HUES6 (cell line): ENCODE results near the gene EHMT1.
A peak's percentile ranks its signal among the peaks of the same experiment; 100 is the strongest.

Experiments
- H3K27ac ChIP-seq: 2 replicates; pipeline ENCODE4 v1.7.0; 2013; ENCODE audit warnings: low read depth, mild to moderate bottlenecking, low read length, inconsistent platforms
- H3K27me3 ChIP-seq: 2 replicates; pipeline ENCODE4 v1.6.1; 2013; ENCODE audit warnings: low read length; ENCODE audit not compliant: control insufficient read depth, insufficient read depth
- H3K36me3 ChIP-seq: 2 replicates; pipeline ENCODE4 v1.6.1; 2013; ENCODE audit warnings: low read length; ENCODE audit not compliant: control insufficient read depth, insufficient read depth
- H3K4me1 ChIP-seq: 2 replicates; pipeline ENCODE4 v1.6.1; 2013; ENCODE audit warnings: low read length; ENCODE audit not compliant: control insufficient read depth, insufficient read depth
- H3K4me3 ChIP-seq: 2 replicates; pipeline ENCODE4 v1.5.1; 2013; ENCODE audit warnings: low read depth, low read length
- H3K9ac ChIP-seq: one replicate; pipeline ENCODE4 v1.6.1; 2013; ENCODE audit warnings: mild to moderate bottlenecking, low read length
- H3K9me3 ChIP-seq: 2 replicates; pipeline ENCODE4 v1.6.1; 2013; ENCODE audit warnings: low read depth, low read length; ENCODE audit not compliant: control insufficient read depth, insufficient read depth

The EHMT1 gene

GRCh38 chr9:137649553-137649952 is 30.7 kb downstream of the EHMT1 start:
- Histone ChIP-seq H3K4me3 (no peak overlapping the region), H3K27ac (no peak overlapping the region), H3K36me3 (peaks cover 23% of the 10 kb centered on the region), H3K9me3 (no peaks in the 10 kb centered on the region), H3K27me3 (no peaks in the 10 kb centered on the region), H3K4me1 (peaks cover 4% of the 10 kb centered on the region), H3K9ac (no peak overlapping the region)

- H3K27me3 ChIP-seq, result no peaks in the 10 kb centered on the region
- no peak overlapping the region for H3K4me3 ChIP-seq
- peaks cover 4% of the 10 kb centered on the region for H3K4me1 ChIP-seq
- no peaks in the 10 kb centered on the region for H3K9me3 ChIP-seq
- H3K27ac ChIP-seq, result no peak overlapping the region
- peaks cover 27% of the 10 kb centered on the region for H3K36me3 ChIP-seq
- no peak overlapping the region for H3K9ac ChIP-seq
Measured at GRCh38 chr9:137650259-137650658, 31.5 kb downstream of the EHMT1 start.

GRCh38 chr9:137650779-137651178 is 32.0 kb downstream of the EHMT1 start:
- Histone ChIP-seq H3K36me3 (peaks cover 27% of the 10 kb centered on the region), H3K4me3 (no peak overlapping the region), H3K27ac (no peak overlapping the region), H3K4me1 (peaks cover 4% of the 10 kb centered on the region), H3K27me3 (no peaks in the 10 kb centered on the region), H3K9me3 (no peaks in the 10 kb centered on the region), H3K9ac (no peak overlapping the region)

- Histone ChIP-seq H3K9me3 (no peaks in the 10 kb centered on the region), H3K27ac (no peak overlapping the region), H3K9ac (no peak overlapping the region), H3K36me3 (peaks cover 15% of the 10 kb centered on the region), H3K27me3 (no peaks in the 10 kb centered on the region), H3K4me1 (no peaks in the 10 kb centered on the region; the same call in 1 of the 2 replicates), H3K4me3 (no peak overlapping the region)
Measured at GRCh38 chr9:137656416-137656815, 37.6 kb downstream of the EHMT1 start.

- Histone ChIP-seq H3K4me3 (no peak overlapping the region), H3K27me3 (no peaks in the 10 kb centered on the region), H3K27ac (no peak overlapping the region), H3K4me1 (no peaks in the 10 kb centered on the region; the same call in 1 of the 2 replicates), H3K36me3 (peaks cover 8% of the 10 kb centered on the region), H3K9me3 (no peaks in the 10 kb centered on the region), H3K9ac (no peak overlapping the region)
Measured at GRCh38 chr9:137657606-137658005, 38.8 kb downstream of the EHMT1 start.

- Histone ChIP-seq H3K4me1 (peaks cover 8% of the 10 kb centered on the region), H3K27me3 (no peaks in the 10 kb centered on the region), H3K36me3 (peaks cover 4% of the 10 kb centered on the region), H3K9me3 (no peaks in the 10 kb centered on the region), H3K27ac (no peak overlapping the region), H3K9ac (no peak overlapping the region), H3K4me3 (no peak overlapping the region)
Measured at GRCh38 chr9:137658781-137659180, 40.0 kb downstream of the EHMT1 start.

- H3K9ac ChIP-seq, result no peak overlapping the region
- H3K9me3 ChIP-seq, result no peaks in the 10 kb centered on the region
- H3K4me3 ChIP-seq, result no peak overlapping the region
- no peaks in the 10 kb centered on the region for H3K27me3 ChIP-seq
- H3K4me1 ChIP-seq, result peaks cover 22% of the 10 kb centered on the region
- H3K27ac ChIP-seq, result no peak overlapping the region
- H3K36me3 ChIP-seq, result no peaks in the 10 kb centered on the region; the same call in 1 of the 2 replicates
Measured at GRCh38 chr9:137660144-137660543, 41.3 kb downstream of the EHMT1 start.

GRCh38 chr9:137663584-137663983 is 44.8 kb downstream of the EHMT1 start:
- H3K4me3 ChIP-seq, result no peak overlapping the region
- no peaks in the 10 kb centered on the region for H3K27me3 ChIP-seq
- H3K9ac ChIP-seq, result no peak overlapping the region
- no peak overlapping the region for H3K27ac ChIP-seq
- no peaks in the 10 kb centered on the region for H3K36me3 ChIP-seq
- peaks cover 56% of the 10 kb centered on the region for H3K4me1 ChIP-seq
- no peaks in the 10 kb centered on the region for H3K9me3 ChIP-seq

- peaks cover 4% of the 10 kb centered on the region for H3K36me3 ChIP-seq
- no peak overlapping the region for H3K27ac ChIP-seq
- no peak overlapping the region for H3K4me3 ChIP-seq
Measured at GRCh38 chr9:137664676-137665075, 45.9 kb downstream of the EHMT1 start.

GRCh38 chr9:137665226-137665625 is 46.4 kb downstream of the EHMT1 start:
- no peaks in the 10 kb centered on the region for H3K9me3 ChIP-seq
- H3K36me3 ChIP-seq, result peaks cover 4% of the 10 kb centered on the region
- H3K4me3 ChIP-seq, result no peak overlapping the region
- H3K9ac ChIP-seq, result peak overlapping the region; percentile 64
- peak overlapping the region; percentile 78 for H3K27ac ChIP-seq
- H3K4me1 ChIP-seq, result peaks cover 69% of the 10 kb centered on the region
- no peaks in the 10 kb centered on the region for H3K27me3 ChIP-seq

More at GRCh38 chr9:137664676-137665075, 45.9 kb downstream of the EHMT1 start:
- Histone ChIP-seq H3K9me3 (no peaks in the 10 kb centered on the region), H3K9ac (no peak overlapping the region), H3K4me1 (peaks cover 64% of the 10 kb centered on the region), H3K27me3 (no peaks in the 10 kb centered on the region)

- peak overlapping the region; percentile 64 for H3K9ac ChIP-seq
- H3K27ac ChIP-seq, result peak overlapping the region; percentile 78
- H3K36me3 ChIP-seq, result peaks cover 4% of the 10 kb centered on the region
- no peaks in the 10 kb centered on the region for H3K9me3 ChIP-seq
- peak overlapping the region; percentile 25 for H3K4me3 ChIP-seq
- no peaks in the 10 kb centered on the region for H3K27me3 ChIP-seq
- peaks cover 76% of the 10 kb centered on the region for H3K4me1 ChIP-seq
Measured at GRCh38 chr9:137665697-137666512, 47.1 kb downstream of the EHMT1 start.
